HG03342 (cell line): ENCODE results near the gene CCRL2.

ENCODE experiments used
- ATAC-seq: cut with Tn5 transposase; IDR thresholded peaks from one replicate; pipeline ENCODE4 v1.9.1; 2021; ENCODE audit warnings: mild to moderate bottlenecking, moderate library complexity; ENCODE audit not compliant: unreplicated experiment

The CCRL2 gene

GRCh38 chr3:46406788-46407611 is at the start of gene CCRL2, which contains the start of gene CCR5AS:
Gene CCRL2, plus strand, starts transcription at chr3:46407259. Its CDS starts 821 bp downstream, at chr3:46408080.
Gene CCR5AS, minus strand, starts transcription at chr3:46407066.
- peak; percentile 55 for ATAC-seq

GRCh38 chr3:46358466-46358865 is 48.6 kb upstream of the CCRL2 start:
- ATAC-seq = no peak

- ATAC-seq = no peak
Measured at GRCh38 chr3:46359733-46360493, 47.1 kb upstream of the CCRL2 start.

- no peak for ATAC-seq
Measured at GRCh38 chr3:46360907-46361306, 46.2 kb upstream of the CCRL2 start.

- ATAC-seq = no peak
Measured at GRCh38 chr3:46361408-46362283, 45.4 kb upstream of the CCRL2 start.

- ATAC-seq = no peak
Measured at GRCh38 chr3:46365041-46365440, 42.0 kb upstream of the CCRL2 start.

GRCh38 chr3:46365737-46366524 is 41.1 kb upstream of the CCRL2 start:
- ATAC-seq = no peak

- ATAC-seq = no peak
Measured at GRCh38 chr3:46367811-46368210, 39.2 kb upstream of the CCRL2 start.

GRCh38 chr3:46368569-46368968 is 38.5 kb upstream of the CCRL2 start:
- no peak for ATAC-seq

GRCh38 chr3:46369151-46369550 is 37.9 kb upstream of the CCRL2 start:
- no peak for ATAC-seq

- peak; percentile 55 for ATAC-seq
Measured at GRCh38 chr3:46369675-46370132, 37.4 kb upstream of the CCRL2 start.

- ATAC-seq = no peak
Measured at GRCh38 chr3:46370839-46371518, 36.1 kb upstream of the CCRL2 start, which contains the start of gene CCR5. Gene CCR5, plus strand, starts transcription at chr3:46370946. Its CDS starts 1,957 bp downstream, at chr3:46372903.

- ATAC-seq = no peak
Measured at GRCh38 chr3:46371519-46372340, 35.3 kb upstream of the CCRL2 start.

- no peak for ATAC-seq
Measured at GRCh38 chr3:46372492-46373359, 34.3 kb upstream of the CCRL2 start.

GRCh38 chr3:46374755-46375154 is 32.3 kb upstream of the CCRL2 start:
- ATAC-seq = no peak

GRCh38 chr3:46375218-46375617 is 31.8 kb upstream of the CCRL2 start:
- ATAC-seq = no peak

GRCh38 chr3:46375814-46376213 is 31.2 kb upstream of the CCRL2 start:
- no peak for ATAC-seq
